Tibial nerve (tissue), 3 donors: ENCODE measurements around the gene LTBP3.

Experiments used
- POLR2A ChIP-seq, 2 donors: fragments of 450-650 bp; IDR thresholded peaks; one replicate each; pipeline ENCODE4 v1.6.1; 2017; ENCODE audit warnings: antibody characterized with exemption in 2 of 2, mild to moderate bottlenecking in 2 of 2, moderate library complexity in 2 of 2
- TF ChIP-seq, protein P1 (sequence below), 5 experiments: fragments of 200-600 bp in 3 of 5; fragments of 450-650 bp in 2 of 5; sonication (generic) in 3 of 5; IDR thresholded peaks; one replicate each; pipeline ENCODE4 v1.5.1; 2016 to 2019; ENCODE audit warnings: antibody characterized with exemption in 5 of 5, mild to moderate bottlenecking in 3 of 5, moderate library complexity in 2 of 5

DNA sequence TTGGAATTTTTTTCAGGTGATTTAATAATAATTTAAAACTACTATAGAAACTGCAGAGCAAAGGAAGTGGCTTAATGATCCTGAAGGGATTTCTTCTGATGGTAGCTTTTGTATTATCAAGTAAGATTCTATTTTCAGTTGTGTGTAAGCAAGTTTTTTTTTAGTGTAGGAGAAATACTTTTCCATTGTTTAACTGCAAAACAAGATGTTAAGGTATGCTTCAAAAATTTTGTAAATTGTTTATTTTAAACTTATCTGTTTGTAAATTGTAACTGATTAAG, 55.9 kb downstream of the LTBP3 start:
- TF ChIP-seq, protein P1, sequence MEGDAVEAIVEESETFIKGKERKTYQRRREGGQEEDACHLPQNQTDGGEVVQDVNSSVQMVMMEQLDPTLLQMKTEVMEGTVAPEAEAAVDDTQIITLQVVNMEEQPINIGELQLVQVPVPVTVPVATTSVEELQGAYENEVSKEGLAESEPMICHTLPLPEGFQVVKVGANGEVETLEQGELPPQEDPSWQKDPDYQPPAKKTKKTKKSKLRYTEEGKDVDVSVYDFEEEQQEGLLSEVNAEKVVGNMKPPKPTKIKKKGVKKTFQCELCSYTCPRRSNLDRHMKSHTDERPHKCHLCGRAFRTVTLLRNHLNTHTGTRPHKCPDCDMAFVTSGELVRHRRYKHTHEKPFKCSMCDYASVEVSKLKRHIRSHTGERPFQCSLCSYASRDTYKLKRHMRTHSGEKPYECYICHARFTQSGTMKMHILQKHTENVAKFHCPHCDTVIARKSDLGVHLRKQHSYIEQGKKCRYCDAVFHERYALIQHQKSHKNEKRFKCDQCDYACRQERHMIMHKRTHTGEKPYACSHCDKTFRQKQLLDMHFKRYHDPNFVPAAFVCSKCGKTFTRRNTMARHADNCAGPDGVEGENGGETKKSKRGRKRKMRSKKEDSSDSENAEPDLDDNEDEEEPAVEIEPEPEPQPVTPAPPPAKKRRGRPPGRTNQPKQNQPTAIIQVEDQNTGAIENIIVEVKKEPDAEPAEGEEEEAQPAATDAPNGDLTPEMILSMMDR (IDR thresholded peaks at IDR 0.05): no peak
- TF ChIP-seq POLR2A (IDR thresholded peaks at IDR 0.05): no peak
